D721Med (cell line): Measurements from ENCODE around the gene OSBPL9.

ENCODE experiments used
- DNase-seq: peaks from one replicate; pipeline ENCODE4 v3.0.0; 2011; ENCODE audit warnings: low spot score; ENCODE audit not compliant: insufficient read length
- FAIRE-seq: peaks from 2 replicates; lab custom pipeline; 2011; peaks lifted over from hg19 to GRCh38; lab: Jason Lieb, UNC
- CTCF ChIP-seq: IDR thresholded peaks from 2 replicates; pipeline ENCODE4 v1.5.1; 2012; ENCODE audit warnings: mild to moderate bottlenecking, control low read depth; ENCODE audit not compliant: insufficient read depth; ENCODE audit errors: missing control alignments

OSBPL9 gene

GRCh38 chr1:51574796-51575195 lies 42.1 kb upstream of the OSBPL9 start:
- no peak for TF ChIP-seq CTCF
- FAIRE-seq, result no peak
- DNase-seq, result no peak

- DNase-seq (no peak), FAIRE-seq (no peak)
- TF ChIP-seq CTCF, result no peak
These were observed 41.3 kb upstream of the OSBPL9 start for GRCh38 chr1:51575406-51576084.

- DNase-seq (no peak), FAIRE-seq (no peak)
- TF ChIP-seq CTCF, result no peak
These were observed 40.8 kb upstream of the OSBPL9 start for GRCh38 chr1:51576085-51576444.

- no peak for DNase-seq
- FAIRE-seq, result no peak
- TF ChIP-seq CTCF, result no peak
These were observed 40.0 kb upstream of the OSBPL9 start for GRCh38 chr1:51576923-51577322.

GRCh38 chr1:51578383-51579109 lies 38.3 kb upstream of the OSBPL9 start:
- FAIRE-seq (no peak), DNase-seq (no peak)
- no peak for TF ChIP-seq CTCF

GRCh38 chr1:51581238-51581637 lies 35.7 kb upstream of the OSBPL9 start:
- FAIRE-seq, result no peak
- TF ChIP-seq CTCF, result no peak
- no peak for DNase-seq

GRCh38 chr1:51583532-51583931 lies 33.4 kb upstream of the OSBPL9 start:
- FAIRE-seq (no peak), DNase-seq (no peak)
- TF ChIP-seq CTCF, result no peak
